Transverse colon (tissue), 3 donors: Measurements from ENCODE around the gene ARSD.

Source experiments
- EP300 ChIP-seq: sonication (generic); formaldehyde crosslinking; IDR thresholded peaks from one replicate; pipeline ENCODE4 v1.6.1; 2017; ENCODE audit warnings: antibody characterized with exemption, low read depth
- POLR2A ChIP-seq: fragments of 450-650 bp; IDR thresholded peaks from one replicate; pipeline ENCODE4 v1.6.1; 2016; ENCODE audit warnings: antibody characterized with exemption, mild to moderate bottlenecking, moderate library complexity
- TF ChIP-seq, protein P1 (sequence below), 5 experiments: fragments of 200-600 bp in 3 of 5; fragments of 450-650 bp in 2 of 5; sonication (generic) in 3 of 5; IDR thresholded peaks; 1 replicate in 2 of 5; 2 replicates in 3 of 5; pipeline ENCODE4 v1.5.1; 2016 to 2017; ENCODE audit warnings: antibody characterized with exemption in 5 of 5, inconsistent platforms in 3 of 5, mild to moderate bottlenecking in 2 of 5, moderate library complexity in 1 of 5

GRCh38 chrX:2910109-2910508 lies 19.0 kb downstream of the ARSD start:
- TF ChIP-seq, protein P1, sequence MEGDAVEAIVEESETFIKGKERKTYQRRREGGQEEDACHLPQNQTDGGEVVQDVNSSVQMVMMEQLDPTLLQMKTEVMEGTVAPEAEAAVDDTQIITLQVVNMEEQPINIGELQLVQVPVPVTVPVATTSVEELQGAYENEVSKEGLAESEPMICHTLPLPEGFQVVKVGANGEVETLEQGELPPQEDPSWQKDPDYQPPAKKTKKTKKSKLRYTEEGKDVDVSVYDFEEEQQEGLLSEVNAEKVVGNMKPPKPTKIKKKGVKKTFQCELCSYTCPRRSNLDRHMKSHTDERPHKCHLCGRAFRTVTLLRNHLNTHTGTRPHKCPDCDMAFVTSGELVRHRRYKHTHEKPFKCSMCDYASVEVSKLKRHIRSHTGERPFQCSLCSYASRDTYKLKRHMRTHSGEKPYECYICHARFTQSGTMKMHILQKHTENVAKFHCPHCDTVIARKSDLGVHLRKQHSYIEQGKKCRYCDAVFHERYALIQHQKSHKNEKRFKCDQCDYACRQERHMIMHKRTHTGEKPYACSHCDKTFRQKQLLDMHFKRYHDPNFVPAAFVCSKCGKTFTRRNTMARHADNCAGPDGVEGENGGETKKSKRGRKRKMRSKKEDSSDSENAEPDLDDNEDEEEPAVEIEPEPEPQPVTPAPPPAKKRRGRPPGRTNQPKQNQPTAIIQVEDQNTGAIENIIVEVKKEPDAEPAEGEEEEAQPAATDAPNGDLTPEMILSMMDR (IDR thresholded peaks at IDR 0.05) = no peak
- TF ChIP-seq POLR2A = no peak
- no peak for TF ChIP-seq EP300
